ENCODE results near the gene DNMT3B. TPM values are rescaled to one million over a fixed set of nuclear protein-coding genes. Genes with fewer than 3 reads are reported as not detected.
A peak's percentile ranks its signal among the peaks of the same experiment; 100 is the strongest.

Gene DNMT3B
- total RNA-seq, 2 donors from 2014 or later: 6.3 to 6.5 TPM

DNA sequence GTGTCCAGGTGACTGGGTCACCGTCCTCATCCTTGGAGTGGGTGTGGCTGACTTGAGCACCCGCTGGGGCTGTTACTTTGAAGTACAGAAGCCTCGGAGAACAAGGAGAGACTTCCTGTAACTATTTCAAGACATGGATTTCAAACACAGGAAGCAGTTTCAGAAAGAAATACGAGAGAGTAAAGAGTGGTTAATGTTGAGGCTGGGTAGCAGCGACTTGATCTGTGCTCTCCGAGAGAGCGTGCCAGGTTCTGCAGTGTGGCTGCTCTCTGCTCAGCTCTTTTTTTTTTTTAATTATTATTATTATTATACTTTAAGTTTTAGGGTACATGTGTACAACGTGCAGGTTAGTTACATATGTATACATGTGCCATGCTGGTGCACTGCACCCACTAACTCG, 79.0 kb downstream of the DNMT3B start:
- TF ChIP-seq POLR2A (IDR thresholded peaks at IDR 0.05): no peak
- no peak for TF ChIP-seq CTCF (IDR thresholded peaks at IDR 0.05)
- ATAC-seq (no peak), DNase-seq (no peak)
- H3K4me3 ChIP-seq: no peak overlapping the region
- no peak overlapping the region for H3K27ac ChIP-seq
- peaks cover 5 to 24% of the 10 kb centered on the region in 2 donors for H3K36me3 ChIP-seq (replicated peaks in 1 of 2; ENCODE audit: insufficient read depth in 1 of 2, low read depth in 2 of 2)
- intact Hi-C loops (cut with DNase I): no loop called here
- no peaks in the 10 kb centered on the region for H3K9me3 ChIP-seq
- WGBS, 2 donors: 74 to 84% methylated on average over 9 of the region's 9 CpGs
- no peaks in the 10 kb centered on the region for H3K27me3 ChIP-seq
- H3K4me1 ChIP-seq: peaks cover 17% of the 10 kb centered on the region

DNA sequence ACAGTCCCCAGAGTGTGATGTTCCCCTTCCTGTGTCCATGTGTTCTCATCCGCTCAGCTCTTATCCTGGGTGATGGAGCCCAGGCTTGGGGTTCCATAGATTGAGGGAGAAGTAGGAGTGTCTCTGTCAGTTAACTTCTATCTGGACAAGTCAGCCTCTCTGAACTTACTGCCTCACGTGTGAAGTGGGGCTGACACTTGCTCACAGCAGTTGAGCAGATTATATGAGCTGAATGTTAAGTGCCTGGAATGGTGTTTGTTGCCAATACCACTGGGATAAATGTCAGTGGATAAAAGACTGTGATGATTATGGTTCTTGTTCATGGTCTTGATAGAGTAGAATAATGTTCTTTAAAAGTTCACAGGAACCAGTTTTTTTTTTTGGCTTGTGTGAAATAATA, 79.4 kb downstream of the DNMT3B start:
- intact Hi-C loops (cut with DNase I): no loop called here
- Histone ChIP-seq H3K36me3 (replicated peaks in 1 of 2; ENCODE audit: insufficient read depth in 1 of 2, low read depth in 2 of 2) (peaks cover 5 to 24% of the 10 kb centered on the region in 2 donors), H3K27ac (no peak overlapping the region), H3K4me3 (no peak overlapping the region), H3K9me3 (no peaks in the 10 kb centered on the region), H3K4me1 (peaks cover 17% of the 10 kb centered on the region), H3K27me3 (no peaks in the 10 kb centered on the region)
- ATAC-seq (no peak), DNase-seq (no peak)
- WGBS, 2 donors: 73 to 86% methylated on average over 1 to 2 of the region's 2 CpGs
- TF ChIP-seq POLR2A (IDR thresholded peaks at IDR 0.05) (no peak), CTCF (IDR thresholded peaks at IDR 0.05) (no peak)

DNA sequence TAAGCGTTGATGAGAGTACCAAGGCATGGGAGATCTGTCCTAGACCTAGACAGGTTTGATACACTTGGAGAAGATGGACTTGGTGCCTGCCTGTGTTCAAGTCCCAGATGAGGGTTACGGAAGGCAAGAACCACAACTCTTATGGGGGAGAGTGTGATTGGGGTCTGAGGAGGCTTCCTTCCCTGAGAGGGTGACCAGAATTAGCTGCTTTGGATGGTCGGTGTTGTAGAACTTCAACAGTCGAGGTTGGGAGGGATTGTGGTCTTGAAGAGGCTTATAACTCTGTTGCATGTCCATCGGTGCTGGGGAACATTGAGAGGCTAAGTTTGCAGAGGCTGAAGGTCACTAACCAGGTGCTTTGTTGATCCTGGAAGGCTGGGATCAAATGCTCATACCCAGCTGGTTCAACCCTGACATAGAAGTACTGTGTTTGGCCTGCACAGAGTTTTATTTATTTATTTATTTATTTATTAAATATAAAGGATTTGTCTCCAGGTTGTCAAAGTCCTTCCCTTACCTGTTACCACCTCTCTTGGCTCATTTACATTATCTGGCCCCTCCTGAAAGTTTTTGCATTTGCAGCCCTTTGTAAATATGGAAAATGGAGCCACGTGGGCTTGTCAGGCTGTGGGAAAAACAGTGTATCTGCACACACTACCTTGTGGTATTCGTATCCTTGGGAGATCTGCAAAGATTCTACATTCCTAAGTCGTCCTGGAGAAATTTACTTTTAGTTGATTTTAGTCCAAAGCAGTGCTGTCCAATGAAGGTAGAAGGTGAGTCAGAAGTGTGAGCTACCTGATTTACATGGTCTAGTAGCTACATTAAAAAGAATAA, 80.7 kb downstream of the DNMT3B start:
- H3K27ac ChIP-seq: peak overlapping the region in 2 of 4 donors; percentile 46 to 48
- peak; percentile 62 for ATAC-seq
- H3K27me3 ChIP-seq: no peaks in the 10 kb centered on the region
- H3K9me3 ChIP-seq: no peaks in the 10 kb centered on the region
- peaks cover 0 to 25% of the 10 kb centered on the region in 2 donors for H3K36me3 ChIP-seq (replicated peaks in 1 of 2; ENCODE audit: insufficient read depth in 1 of 2, low read depth in 2 of 2)
- WGBS, 2 donors: 48 to 49% methylated on average over 8 of the region's 8 CpGs
- no peak overlapping the region for H3K4me3 ChIP-seq
- peak in 3 of 4 donors; percentile 20 to 45 (median 31) for DNase-seq
- TF ChIP-seq CTCF (IDR thresholded peaks at IDR 0.05) (no peak), POLR2A (IDR thresholded peaks at IDR 0.05) (no peak)
- peaks cover 17% of the 10 kb centered on the region for H3K4me1 ChIP-seq
- intact Hi-C loops (cut with DNase I): no loop called here

GRCh38 chr20:32845786-32846185, 83.6 kb downstream of the DNMT3B start:
- H3K9me3 ChIP-seq: no peaks in the 10 kb centered on the region
- H3K27me3 ChIP-seq: no peaks in the 10 kb centered on the region
- TF ChIP-seq POLR2A (IDR thresholded peaks at IDR 0.05) (no peak), CTCF (IDR thresholded peaks at IDR 0.05) (no peak)
- no peak for ATAC-seq
- 94% methylated on average over 2 of the region's 2 CpGs for WGBS, 2 donors
- no peak overlapping the region for H3K27ac ChIP-seq
- intact Hi-C loops (cut with DNase I): no loop called here
- peaks cover 17% of the 10 kb centered on the region for H3K4me1 ChIP-seq
- H3K36me3 ChIP-seq (replicated peaks in 1 of 2; ENCODE audit: insufficient read depth in 1 of 2, low read depth in 2 of 2): peaks cover 0 to 12% of the 10 kb centered on the region in 2 donors
- DNase-seq: no peak
- H3K4me3 ChIP-seq: no peak overlapping the region

DNA sequence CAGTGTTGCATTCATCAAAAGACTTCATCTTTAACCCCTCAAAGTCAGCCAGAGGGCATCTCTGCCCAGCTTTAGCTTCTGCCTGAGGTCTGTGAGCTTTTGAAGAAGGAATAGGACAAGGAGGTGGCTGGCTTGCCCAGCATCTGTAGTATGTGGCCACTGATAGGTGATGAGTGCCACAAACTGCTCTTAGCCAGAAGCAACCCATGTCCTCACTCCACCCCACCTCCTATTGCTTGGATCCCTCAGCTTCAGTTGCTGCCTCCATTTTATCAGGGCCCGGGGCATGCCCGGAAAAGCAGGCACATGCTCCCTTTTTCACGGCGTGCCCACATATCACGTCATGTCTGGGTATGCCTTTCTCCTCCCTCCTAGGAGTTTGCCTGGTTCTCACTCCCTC, 84.7 kb downstream of the DNMT3B start:
- Histone ChIP-seq H3K36me3 (replicated peaks in 1 of 2; ENCODE audit: insufficient read depth in 1 of 2, low read depth in 2 of 2) (peaks cover 0 to 9% of the 10 kb centered on the region in 2 donors), H3K4me1 (peaks cover 17% of the 10 kb centered on the region), H3K27ac (no peak overlapping the region), H3K27me3 (no peaks in the 10 kb centered on the region), H3K4me3 (no peak overlapping the region), H3K9me3 (no peaks in the 10 kb centered on the region)
- ATAC-seq (no peak), DNase-seq (no peak)
- intact Hi-C loops (cut with DNase I): no loop called here
- WGBS, 2 donors: 74 to 94% methylated on average over 4 to 5 of the region's 5 CpGs
- no peak for TF ChIP-seq POLR2A (IDR thresholded peaks at IDR 0.05)
- no peak for TF ChIP-seq CTCF (IDR thresholded peaks at IDR 0.05)

Data from body of pancreas (tissue), 4 donors.